Activated T-cell treated with anti-CD3 and anti-CD28 coated beads for 24 hours (primary cell): Measurements from ENCODE around the gene MRPS6.

Experiments
- DNase-seq: peaks from one replicate; pipeline ENCODE4 v3.0.0-alpha.2; 2020; ENCODE audit warnings: low read depth

The MRPS6 gene

GRCh38 chr21:34180407-34180806, 107.0 kb downstream of the MRPS6 start:
- no peak for DNase-seq

- DNase-seq = no peak
These were observed 107.5 kb downstream of the MRPS6 start for GRCh38 chr21:34180826-34181359.

- DNase-seq = no peak
These were observed 108.2 kb downstream of the MRPS6 start for GRCh38 chr21:34181431-34182039.

GRCh38 chr21:34182436-34182835, 109.1 kb downstream of the MRPS6 start:
- DNase-seq = no peak

GRCh38 chr21:34183331-34183928, 110.1 kb downstream of the MRPS6 start:
- no peak for DNase-seq

- DNase-seq = no peak
These were observed 110.9 kb downstream of the MRPS6 start for GRCh38 chr21:34184232-34184631.

GRCh38 chr21:34185026-34185750, 111.8 kb downstream of the MRPS6 start:
- no peak for DNase-seq

GRCh38 chr21:34186109-34186719, 112.8 kb downstream of the MRPS6 start:
- DNase-seq = no peak

- no peak for DNase-seq
These were observed 114.6 kb downstream of the MRPS6 start for GRCh38 chr21:34187935-34188334.

GRCh38 chr21:34189506-34189905, 116.1 kb downstream of the MRPS6 start:
- DNase-seq = no peak

- DNase-seq = no peak
These were observed 117.4 kb downstream of the MRPS6 start for GRCh38 chr21:34190576-34191321.

- DNase-seq = no peak
These were observed 118.5 kb downstream of the MRPS6 start for GRCh38 chr21:34191876-34192275.
